ENCODE results near the gene BTN1A1. TPM values are rescaled to one million over a fixed set of nuclear protein-coding genes. Genes with fewer than 3 reads are reported as not detected.

Gene BTN1A1
- total and polyA plus RNA-seq, 9 of the 15 experiments (the other 6 are each of a cell fraction or from before 2014, with no cell fraction given): 0.01 to 0.15 (median 0.06) TPM; not detected in 4

GRCh38 chr6:26520850-26521599 is 20.9 kb downstream of the BTN1A1 start (continued):
- TF ChIP-seq CREB3 (tag; conservative IDR thresholded peaks at IDR 0.05; ENCODE audit: low read depth) (no peak), STAT5B (CRISPR knock-in tag; IDR thresholded peaks at IDR 0.05) (no peak), MAZ (CRISPR knock-in tag; conservative IDR thresholded peaks at IDR 0.05 in 1 of 2, IDR thresholded peaks at IDR 0.05 in 1 of 2) (peak in 1 of 2 experiments; percentile 81; a peak in 2 of 4 replicates), MTA1 (IDR thresholded peaks at IDR 0.05; ENCODE audit: borderline replicate concordance) (0 out of 2 replicates have a peak, but pooled peaks have one; percentile 64), ETV6 (IDR thresholded peaks at IDR 0.05; ENCODE audit: borderline replicate concordance in 1 of 2, low read depth in 2 of 2, low read length in 1 of 2) (no peak), ETV6 (CRISPR knock-in tag; IDR thresholded peaks at IDR 0.05; ENCODE audit: borderline replicate concordance) (no peak), ZNF174 (CRISPR knock-in tag; IDR thresholded peaks at IDR 0.05) (peak; percentile 51; the same call in 1 of the 2 replicates), CTCF (IDR thresholded peaks at IDR 0.05 in 2 of 3, conservative IDR thresholded peaks at IDR 0.05 in 1 of 3; ENCODE audit: insufficient read depth in 2 of 3, low read depth in 1 of 3, low read length in 3 of 3) (peak in 1 of 3 experiments; percentile 8; a peak in 2 of 6 replicates), ZNF778 (CRISPR knock-in tag; IDR thresholded peaks at IDR 0.05) (no peak), ZBTB8A (IDR thresholded peaks at IDR 0.05; ENCODE audit: partially characterized antibody) (peak; percentile 43), MAFG (tag; conservative IDR thresholded peaks at IDR 0.05) (no peak), CBFB (CRISPR knock-in tag; IDR thresholded peaks at IDR 0.05) (no peak), MNT (conservative IDR thresholded peaks at IDR 0.05) (no peak; a peak in 1 of 4 replicates), PBX2 (CRISPR knock-in tag; IDR thresholded peaks at IDR 0.05; ENCODE audit: low read depth) (no peak), PBX2 (tag; conservative IDR thresholded peaks at IDR 0.05; ENCODE audit: low read depth) (no peak)
